Parathyroid adenoma (tissue), 2 donors: ENCODE data around the gene STT3B.

Experiments
- H2AFZ ChIP-seq: fragments of 300-600 bp; sonication (generic); one replicate; pipeline ENCODE4 v1.7.0; 2017; ENCODE audit warnings: antibody characterized with exemption, mild to moderate bottlenecking
- H3K27ac ChIP-seq: fragments of 300-600 bp; sonication (generic); one replicate; pipeline ENCODE4 v1.7.0; 2017
- H3K27me3 ChIP-seq: fragments of 300-600 bp; sonication (generic); one replicate; pipeline ENCODE4 v1.7.0; 2017; ENCODE audit warnings: low read length; ENCODE audit not compliant: control insufficient read depth, insufficient read depth
- H3K36me3 ChIP-seq: fragments of 300-600 bp; sonication (generic); one replicate; pipeline ENCODE4 v1.7.0; 2017; ENCODE audit warnings: low read length; ENCODE audit not compliant: control insufficient read depth, insufficient read depth
- H3K4me1 ChIP-seq: fragments of 300-600 bp; sonication (generic); one replicate; pipeline ENCODE4 v1.7.0; 2017; ENCODE audit warnings: control low read depth
- H3K4me2 ChIP-seq: fragments of 300-600 bp; sonication (generic); one replicate; pipeline ENCODE4 v1.7.0; 2017; ENCODE audit warnings: low read length
- H3K4me3 ChIP-seq: fragments of 300-600 bp; sonication (generic); one replicate; pipeline ENCODE4 v1.7.0; 2017; ENCODE audit warnings: low read depth, low read length
- H3K79me2 ChIP-seq: fragments of 300-600 bp; sonication (generic); one replicate; pipeline ENCODE4 v1.7.0; 2017; ENCODE audit warnings: control low read depth
- H3K9ac ChIP-seq: fragments of 300-600 bp; sonication (generic); one replicate; pipeline ENCODE4 v1.7.0; 2017; ENCODE audit warnings: mild to moderate bottlenecking
- H3K9me3 ChIP-seq: fragments of 300-600 bp; sonication (generic); one replicate; pipeline ENCODE4 v1.7.0; 2017; ENCODE audit warnings: low read length; ENCODE audit not compliant: control insufficient read depth
- CTCF ChIP-seq: fragments of 300-600 bp; sonication (generic); IDR thresholded peaks from one replicate; pipeline ENCODE4 v1.7.0; 2017; ENCODE audit warnings: antibody characterized with exemption, mild to moderate bottlenecking
- donor health status: primary hyperparathyroidism.

Gene STT3B

GRCh38 chr3:31670136-31670535, 137.4 kb downstream of the STT3B start:
- Histone ChIP-seq H2AFZ (no peak overlapping the region), H3K79me2 (no peaks in the 10 kb centered on the region), H3K36me3 (no peaks in the 10 kb centered on the region), H3K27me3 (no peaks in the 10 kb centered on the region), H3K4me3 (no peak overlapping the region), H3K9me3 (no peaks in the 10 kb centered on the region), H3K4me2 (no peak overlapping the region), H3K4me1 (no peaks in the 10 kb centered on the region), H3K27ac (no peak overlapping the region), H3K9ac (no peak overlapping the region)
- TF ChIP-seq CTCF, result no peak

- Histone ChIP-seq H3K36me3 (no peaks in the 10 kb centered on the region), H2AFZ (no peak overlapping the region), H3K27me3 (no peaks in the 10 kb centered on the region), H3K4me3 (no peak overlapping the region), H3K4me2 (no peak overlapping the region), H3K27ac (no peak overlapping the region), H3K4me1 (no peaks in the 10 kb centered on the region), H3K79me2 (no peaks in the 10 kb centered on the region), H3K9me3 (no peaks in the 10 kb centered on the region), H3K9ac (no peak overlapping the region)
- TF ChIP-seq CTCF, result no peak
These were observed 138.0 kb downstream of the STT3B start for GRCh38 chr3:31670722-31671121.

GRCh38 chr3:31671451-31671850, 138.7 kb downstream of the STT3B start:
- no peaks in the 10 kb centered on the region for H3K4me1 ChIP-seq
- H3K4me2 ChIP-seq, result no peak overlapping the region
- no peaks in the 10 kb centered on the region for H3K27me3 ChIP-seq
- TF ChIP-seq CTCF, result no peak
- H3K27ac ChIP-seq, result no peak overlapping the region
- H3K9me3 ChIP-seq, result no peaks in the 10 kb centered on the region
- no peak overlapping the region for H3K9ac ChIP-seq
- H3K79me2 ChIP-seq, result no peaks in the 10 kb centered on the region
- H3K36me3 ChIP-seq, result no peaks in the 10 kb centered on the region
- H3K4me3 ChIP-seq, result no peak overlapping the region
- H2AFZ ChIP-seq, result no peak overlapping the region

- Histone ChIP-seq H3K4me2 (no peak overlapping the region), H3K36me3 (no peaks in the 10 kb centered on the region), H3K79me2 (no peaks in the 10 kb centered on the region), H3K4me3 (no peak overlapping the region), H3K9me3 (no peaks in the 10 kb centered on the region), H3K27me3 (no peaks in the 10 kb centered on the region), H3K9ac (no peak overlapping the region), H3K4me1 (no peaks in the 10 kb centered on the region), H3K27ac (no peak overlapping the region), H2AFZ (no peak overlapping the region)
- TF ChIP-seq CTCF, result no peak
These were observed 139.3 kb downstream of the STT3B start for GRCh38 chr3:31671976-31672375.

GRCh38 chr3:31673950-31674349, 141.2 kb downstream of the STT3B start:
- Histone ChIP-seq H3K4me3 (no peak overlapping the region), H3K4me2 (no peak overlapping the region), H2AFZ (no peak overlapping the region), H3K27me3 (no peaks in the 10 kb centered on the region), H3K9me3 (no peaks in the 10 kb centered on the region), H3K36me3 (no peaks in the 10 kb centered on the region), H3K4me1 (no peaks in the 10 kb centered on the region), H3K9ac (no peak overlapping the region), H3K79me2 (no peaks in the 10 kb centered on the region), H3K27ac (no peak overlapping the region)
- TF ChIP-seq CTCF, result no peak
